GM12891 (cell line): Measurements from ENCODE around the gene DLGAP4.

Experiments used
- PAX5 ChIP-seq: IDR thresholded peaks from 2 replicates; pipeline ENCODE4 v1.6.1; 2011; ENCODE audit warnings: low read length, moderate library complexity, mild to moderate bottlenecking; ENCODE audit not compliant: insufficient read depth, severe bottlenecking
- POLR2A ChIP-seq: IDR thresholded peaks from 2 replicates; pipeline ENCODE4 v1.6.1; 2011; ENCODE audit warnings: low read depth, low read length, control low read depth
- POLR2AphosphoS5 ChIP-seq: IDR thresholded peaks from 2 replicates; pipeline ENCODE4 v1.6.1; 2011; ENCODE audit warnings: low read depth, low read length, control low read depth
- POU2F2 ChIP-seq: IDR thresholded peaks from 2 replicates; pipeline ENCODE4 v1.6.1; 2011; ENCODE audit warnings: low read depth, mild to moderate bottlenecking, control low read depth, low read length, moderate library complexity
- SPI1 ChIP-seq: IDR thresholded peaks from 2 replicates; pipeline ENCODE4 v1.6.1; 2011; ENCODE audit warnings: low read depth, low read length, control low read depth
- TAF1 ChIP-seq: IDR thresholded peaks from 2 replicates; pipeline ENCODE4 v1.6.1; 2011; ENCODE audit warnings: low read depth, low read length, control low read depth

GRCh38 chr20:36374995-36375394 is 68.9 kb downstream of the DLGAP4 start:
- no peak for TF ChIP-seq POLR2A
- TF ChIP-seq POLR2AphosphoS5, result no peak
- no peak for TF ChIP-seq SPI1
- no peak for TF ChIP-seq TAF1
- TF ChIP-seq PAX5, result no peak
- TF ChIP-seq POU2F2, result no peak
